Trophoblast cell (in vitro differentiated cells and primary cell): ENCODE data around the gene PNPLA2.

Source experiments
- DNase-seq, 2 donors: peaks; one replicate each; pipeline ENCODE4 v3.0.0-alpha.2; 2016
- H2AFZ ChIP-seq: 2 replicates; pipeline ENCODE4 v1.6.1; 2013; ENCODE audit warnings: low read length, moderate library complexity, mild to moderate bottlenecking; ENCODE audit not compliant: insufficient read depth, poor library complexity
- H2AK5ac ChIP-seq: 2 replicates; pipeline ENCODE4 v1.6.1; 2013; ENCODE audit warnings: mild to moderate bottlenecking, low read length
- H2BK120ac ChIP-seq: 2 replicates; pipeline ENCODE4 v1.6.1; 2013; ENCODE audit warnings: low read length, mild to moderate bottlenecking, moderate library complexity; ENCODE audit not compliant: insufficient read depth, poor library complexity
- H2BK12ac ChIP-seq: 2 replicates; pipeline ENCODE4 v1.6.1; 2013; ENCODE audit warnings: mild to moderate bottlenecking, low read length, moderate library complexity
- H2BK5ac ChIP-seq: 2 replicates; pipeline ENCODE4 v1.6.1; 2013; ENCODE audit warnings: low read length, low read depth, moderate library complexity, mild to moderate bottlenecking; ENCODE audit not compliant: poor library complexity
- H3K14ac ChIP-seq: 2 replicates; pipeline ENCODE4 v1.6.1; 2013; ENCODE audit warnings: mild to moderate bottlenecking, low read length
- H3K18ac ChIP-seq: 2 replicates; pipeline ENCODE4 v1.6.1; 2013; ENCODE audit warnings: mild to moderate bottlenecking, low read length
- H3K23ac ChIP-seq: 2 replicates; pipeline ENCODE4 v1.6.1; 2013; ENCODE audit warnings: low read length
- H3K27ac ChIP-seq: 2 replicates; pipeline ENCODE4 v1.5.1; 2013; ENCODE audit warnings: low read depth, mild to moderate bottlenecking, inconsistent platforms, low read length, moderate library complexity
- H3K27me3 ChIP-seq: 2 replicates; pipeline ENCODE4 v1.6.1; 2013; ENCODE audit warnings: inconsistent platforms, mild to moderate bottlenecking, low read length, moderate library complexity; ENCODE audit not compliant: insufficient read depth
- H3K36me3 ChIP-seq, 2 experiments: 1 replicate in 1 of 2; 2 replicates in 1 of 2; pipeline ENCODE4 v1.6.1; 2013; ENCODE audit warnings: low read length in 2 of 2, mild to moderate bottlenecking in 2 of 2, moderate library complexity in 1 of 2; ENCODE audit not compliant: insufficient read depth in 2 of 2, control insufficient read depth in 1 of 2
- H3K4ac ChIP-seq: 2 replicates; pipeline ENCODE4 v1.6.1; 2013; ENCODE audit warnings: low read depth, mild to moderate bottlenecking, low read length, moderate library complexity
- H3K4me1 ChIP-seq, 2 experiments: 1 replicate in 1 of 2; 2 replicates in 1 of 2; pipeline ENCODE4 v1.6.1; 2013; ENCODE audit warnings: low read length in 2 of 2, mild to moderate bottlenecking in 2 of 2, moderate library complexity in 1 of 2; ENCODE audit not compliant: insufficient read depth in 2 of 2, control insufficient read depth in 1 of 2
- H3K4me2 ChIP-seq: 2 replicates; pipeline ENCODE4 v1.6.1; 2013; ENCODE audit warnings: inconsistent platforms, mild to moderate bottlenecking, low read length, moderate library complexity
- H3K4me3 ChIP-seq: 2 replicates; pipeline ENCODE4 v1.5.1; 2013; ENCODE audit warnings: mild to moderate bottlenecking, low read depth, low read length, inconsistent platforms
- H3K79me1 ChIP-seq: one replicate; pipeline ENCODE4 v1.6.1; 2013; ENCODE audit warnings: low read length
- H3K79me2 ChIP-seq: 2 replicates; pipeline ENCODE4 v1.6.1; 2013; ENCODE audit warnings: low read length, mild to moderate bottlenecking; ENCODE audit not compliant: control insufficient read depth, insufficient read depth, poor library complexity
- H3K9ac ChIP-seq: 2 replicates; pipeline ENCODE4 v1.6.1; 2013; ENCODE audit warnings: mild to moderate bottlenecking, low read length
- H3K9me3 ChIP-seq: 2 replicates; pipeline ENCODE4 v1.6.1; 2013; ENCODE audit warnings: low read depth, mild to moderate bottlenecking, control low read depth, inconsistent platforms, low read length; ENCODE audit not compliant: insufficient read depth
- H4K12ac ChIP-seq: 2 replicates; pipeline ENCODE4 v1.6.1; 2013; ENCODE audit warnings: low read depth, mild to moderate bottlenecking, low read length, moderate library complexity
- H4K8ac ChIP-seq: 2 replicates; pipeline ENCODE4 v1.6.1; 2013; ENCODE audit warnings: low read depth, mild to moderate bottlenecking, low read length, moderate library complexity
- H4K91ac ChIP-seq: one replicate; pipeline ENCODE4 v1.6.1; 2013; ENCODE audit warnings: low read depth, mild to moderate bottlenecking, low read length, moderate library complexity
- WGBS: extraction: QIAGEN DNeasy Blood & Tissue Kit; methylation state at CpG from one replicate; pipeline ENCODE4 v1.1.7; 2013; ENCODE audit warnings: missing lambda C conversion rate; ENCODE audit not compliant: insufficient read length, insufficient coverage; ENCODE audit errors: extremely low coverage; 5-methylcytosine and 5-hydroxymethylcytosine counted together

PNPLA2 gene

GRCh38 chr11:820655-821511 is 2.2 kb downstream of the PNPLA2 start:
- H2BK12ac ChIP-seq, result no peak overlapping the region
- H3K9me3 ChIP-seq, result peaks cover 2% of the 10 kb centered on the region
- no peak overlapping the region for H4K12ac ChIP-seq
- H3K27ac ChIP-seq, result no peak overlapping the region
- no CpG with 5 or more reads among the region's 11 CpGs for WGBS
- no peak overlapping the region for H3K18ac ChIP-seq
- H3K4me3 ChIP-seq, result no peak overlapping the region
- H3K4me1 ChIP-seq, result peaks cover 13 to 14% of the 10 kb centered on the region in 2 experiments
- no peak overlapping the region for H2BK5ac ChIP-seq
- DNase-seq, result peak; percentile 66 to 67
- H2AFZ ChIP-seq, result no peak overlapping the region
- no peak overlapping the region for H3K14ac ChIP-seq
- no peak overlapping the region for H2AK5ac ChIP-seq
- H3K23ac ChIP-seq, result no peak overlapping the region
- peak overlapping the region; percentile 96 for H3K4me2 ChIP-seq
- H2BK120ac ChIP-seq, result no peak overlapping the region
- H3K79me1 ChIP-seq, result peaks cover 7% of the 10 kb centered on the region
- H3K27me3 ChIP-seq, result no peaks in the 10 kb centered on the region
- no peak overlapping the region for H3K9ac ChIP-seq
- peaks cover 3% of the 10 kb centered on the region for H3K79me2 ChIP-seq
- no peak overlapping the region for H4K8ac ChIP-seq
- no peak overlapping the region for H4K91ac ChIP-seq
- no peak overlapping the region for H3K4ac ChIP-seq
- H3K36me3 ChIP-seq, result peaks cover 25% of the 10 kb centered on the region in 2 experiments

GRCh38 chr11:821512-822371 is 3.0 kb downstream of the PNPLA2 start:
- H4K91ac ChIP-seq, result no peak overlapping the region
- no CpG with 5 or more reads among the region's 22 CpGs for WGBS
- H3K4me2 ChIP-seq, result no peak overlapping the region
- no peak overlapping the region for H3K27ac ChIP-seq
- no peak overlapping the region for H2BK5ac ChIP-seq
- no peak overlapping the region for H2AFZ ChIP-seq
- DNase-seq, result no peak
- no peak overlapping the region for H2BK120ac ChIP-seq
- no peak overlapping the region for H3K4me3 ChIP-seq
- no peak overlapping the region for H2BK12ac ChIP-seq
- H4K12ac ChIP-seq, result no peak overlapping the region
- peaks cover 7% of the 10 kb centered on the region for H3K79me1 ChIP-seq
- peaks cover 25% of the 10 kb centered on the region in 2 experiments for H3K36me3 ChIP-seq
- no peak overlapping the region for H3K4ac ChIP-seq
- peaks cover 2% of the 10 kb centered on the region for H3K9me3 ChIP-seq
- H3K79me2 ChIP-seq, result peaks cover 3% of the 10 kb centered on the region
- no peak overlapping the region for H3K18ac ChIP-seq
- H3K27me3 ChIP-seq, result no peaks in the 10 kb centered on the region
- H3K23ac ChIP-seq, result no peak overlapping the region
- no peak overlapping the region for H3K9ac ChIP-seq
- no peak overlapping the region for H4K8ac ChIP-seq
- peaks cover 13 to 14% of the 10 kb centered on the region in 2 experiments for H3K4me1 ChIP-seq
- no peak overlapping the region for H2AK5ac ChIP-seq
- no peak overlapping the region for H3K14ac ChIP-seq

GRCh38 chr11:823441-824291 is 5.0 kb downstream of the PNPLA2 start:
- H3K23ac ChIP-seq, result no peak overlapping the region
- H4K91ac ChIP-seq, result no peak overlapping the region
- no peak overlapping the region for H4K8ac ChIP-seq
- H3K9me3 ChIP-seq, result peaks cover 2% of the 10 kb centered on the region
- no peak overlapping the region for H2AFZ ChIP-seq
- H3K14ac ChIP-seq, result no peak overlapping the region
- no CpG with 5 or more reads among the region's 53 CpGs for WGBS
- H3K36me3 ChIP-seq, result peaks cover 25% of the 10 kb centered on the region in 2 experiments
- no peak overlapping the region for H2BK120ac ChIP-seq
- H3K18ac ChIP-seq, result no peak overlapping the region
- peaks cover 15% of the 10 kb centered on the region for H3K79me1 ChIP-seq
- H4K12ac ChIP-seq, result no peak overlapping the region
- H3K9ac ChIP-seq, result no peak overlapping the region
- H3K4ac ChIP-seq, result no peak overlapping the region
- peaks cover 6% of the 10 kb centered on the region for H3K27me3 ChIP-seq
- no peak overlapping the region for H2BK12ac ChIP-seq
- DNase-seq, result no peak
- no peak overlapping the region for H3K4me3 ChIP-seq
- no peak overlapping the region for H3K27ac ChIP-seq
- H3K79me2 ChIP-seq, result peaks cover 3% of the 10 kb centered on the region
- no peak overlapping the region for H3K4me2 ChIP-seq
- no peak overlapping the region for H2AK5ac ChIP-seq
- H3K4me1 ChIP-seq, result peaks cover 26 to 27% of the 10 kb centered on the region in 2 experiments
- no peak overlapping the region for H2BK5ac ChIP-seq

GRCh38 chr11:824292-824880 is 5.7 kb downstream of the PNPLA2 start:
- Histone ChIP-seq H3K9ac (no peak overlapping the region), H3K36me3 (peaks cover 25% of the 10 kb centered on the region in 2 experiments), H2AK5ac (no peak overlapping the region), H3K27me3 (peaks cover 11% of the 10 kb centered on the region), H2AFZ (no peak overlapping the region), H3K23ac (no peak overlapping the region), H3K79me2 (peaks cover 3% of the 10 kb centered on the region), H3K4me1 (peaks cover 27 to 28% of the 10 kb centered on the region in 2 experiments), H4K12ac (no peak overlapping the region), H2BK5ac (no peak overlapping the region), H3K9me3 (peaks cover 2% of the 10 kb centered on the region), H3K4ac (no peak overlapping the region), H4K8ac (no peak overlapping the region), H2BK120ac (no peak overlapping the region), H3K27ac (no peak overlapping the region), H4K91ac (no peak overlapping the region), H3K18ac (no peak overlapping the region), H3K14ac (no peak overlapping the region), H3K4me2 (no peak overlapping the region), H3K79me1 (peaks cover 11% of the 10 kb centered on the region), H2BK12ac (no peak overlapping the region), H3K4me3 (peak overlapping the region; percentile 3)
- WGBS, result no CpG with 5 or more reads among the region's 59 CpGs
- no peak for DNase-seq
